HG03108 (cell line): ENCODE measurements around the gene WDR86.

Experiments
- ATAC-seq: cut with Tn5 transposase; IDR thresholded peaks from one replicate; pipeline ENCODE4 v1.9.1; 2021; ENCODE audit warnings: moderate library complexity; ENCODE audit not compliant: unreplicated experiment

Gene WDR86

DNA sequence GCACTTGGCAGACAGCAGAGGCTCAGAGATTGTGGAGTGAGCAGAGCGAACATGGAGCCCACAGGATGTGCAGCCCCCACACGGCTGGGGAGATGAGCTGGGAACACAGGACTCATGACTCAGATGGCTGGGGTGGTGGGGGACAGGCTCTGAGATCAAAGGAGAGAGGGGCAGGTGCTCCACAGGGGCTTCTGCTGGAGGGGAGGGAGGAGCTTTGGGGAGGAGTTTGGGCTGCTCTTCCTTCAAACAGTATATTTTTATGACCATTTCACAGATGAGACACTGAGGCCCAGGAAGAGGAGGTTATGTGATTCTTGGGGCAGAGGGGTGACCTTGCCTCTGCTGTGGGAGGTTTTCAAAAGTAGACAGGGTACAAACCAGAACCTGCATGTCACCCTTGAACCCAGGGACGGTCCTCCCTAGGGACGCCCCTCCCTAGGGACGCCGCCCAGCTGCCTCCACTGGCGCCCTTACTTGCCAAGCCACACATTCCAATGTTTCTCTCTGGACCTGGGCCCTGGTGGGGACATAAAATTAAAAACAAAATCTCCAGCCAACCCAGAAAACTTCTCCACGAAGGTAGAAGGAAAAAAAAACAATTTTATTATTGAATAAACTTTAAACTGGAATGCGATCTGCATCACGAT is 31.1 kb upstream of the WDR86 start:
- ATAC-seq, result no peak

GRCh38 chr7:151439855-151440798 is 30.3 kb upstream of the WDR86 start, which contains the start of gene CRYGN:
Gene CRYGN, minus strand, starts transcription at chr7:151440141. Its CDS starts 224 bp downstream, at chr7:151439917.
- no peak for ATAC-seq

- ATAC-seq, result no peak
Measured at GRCh38 chr7:151438864-151439601, 29.2 kb upstream of the WDR86 start.

GRCh38 chr7:151437866-151438516 is 28.2 kb upstream of the WDR86 start:
- no peak for ATAC-seq

- ATAC-seq, result no peak
Measured at GRCh38 chr7:151437159-151437553, 27.3 kb upstream of the WDR86 start.

- ATAC-seq, result no peak
Measured at GRCh38 chr7:151436446-151437158, 26.8 kb upstream of the WDR86 start.

DNA sequence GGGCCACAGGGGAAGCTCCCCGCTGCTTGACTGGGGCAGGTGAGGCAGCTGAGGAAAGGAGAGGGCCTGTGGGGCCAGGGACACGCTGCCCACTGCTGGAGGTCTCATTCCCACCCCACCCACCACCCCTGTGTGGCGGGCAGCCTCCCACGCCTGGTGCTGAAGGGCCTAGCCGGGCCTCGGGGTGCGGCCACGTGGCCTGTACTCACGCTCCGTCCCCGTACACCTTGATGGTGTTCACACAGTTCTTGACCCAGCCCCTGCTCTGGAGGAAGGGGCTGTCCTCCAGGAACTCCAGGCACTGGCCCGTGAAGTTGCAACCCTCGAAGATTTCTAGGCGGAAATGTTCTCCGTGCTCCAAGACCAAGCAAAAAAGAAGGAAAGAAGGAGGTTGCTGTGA is 26.1 kb upstream of the WDR86 start:
- ATAC-seq, result no peak

GRCh38 chr7:151435103-151435916 is 25.5 kb upstream of the WDR86 start:
- ATAC-seq, result no peak

- ATAC-seq, result no peak
Measured at GRCh38 chr7:151434549-151434948, 24.7 kb upstream of the WDR86 start.

- no peak for ATAC-seq
Measured at GRCh38 chr7:151433721-151434400, 24.0 kb upstream of the WDR86 start.

DNA sequence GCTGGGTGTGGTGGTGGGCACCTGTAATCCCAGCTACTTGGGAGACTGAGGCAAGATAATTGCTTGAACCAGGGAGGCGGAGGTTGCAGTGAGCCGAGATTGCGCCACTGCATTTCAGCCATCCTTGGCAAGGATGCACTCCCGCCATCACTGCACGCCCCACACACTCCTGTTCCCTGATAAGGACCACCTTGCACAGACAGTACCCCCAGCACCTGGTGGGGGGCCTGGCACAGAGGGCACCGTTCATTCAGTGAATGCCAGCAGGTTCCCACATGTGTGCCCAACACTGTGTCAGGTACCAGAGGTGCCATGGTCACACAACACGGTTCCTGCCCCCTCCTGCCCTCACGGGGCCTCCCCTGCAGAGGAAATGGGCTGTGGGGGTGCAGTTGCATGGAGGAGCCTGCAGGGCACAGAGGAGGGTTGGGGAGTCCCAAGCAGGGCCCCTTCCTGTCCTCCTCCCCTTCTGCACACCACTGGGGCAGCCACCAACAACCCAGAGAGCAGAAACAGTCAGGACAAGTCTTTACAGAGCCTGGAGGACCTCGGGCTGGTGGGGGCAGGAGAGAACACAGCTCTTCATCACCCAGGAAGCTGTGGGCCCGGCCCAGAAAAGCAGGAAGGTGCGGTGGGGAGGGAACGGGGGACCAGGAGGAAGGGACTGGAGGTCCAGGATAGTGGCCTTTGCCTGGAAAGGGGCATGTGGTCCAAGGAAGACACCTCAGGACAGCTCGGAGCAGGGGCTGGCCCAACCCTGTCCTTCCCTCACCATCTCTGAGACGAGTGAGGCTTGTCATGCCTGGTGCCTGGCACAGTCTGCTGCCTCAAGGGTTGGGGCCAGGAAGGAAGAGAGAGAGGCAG is 23.1 kb upstream of the WDR86 start:
- ATAC-seq, result peak; percentile 67

- ATAC-seq, result no peak
Measured at GRCh38 chr7:151431768-151432311, 22.0 kb upstream of the WDR86 start.

- ATAC-seq, result no peak
Measured at GRCh38 chr7:151431281-151431767, 21.5 kb upstream of the WDR86 start.

GRCh38 chr7:151430391-151431205 is 20.8 kb upstream of the WDR86 start:
- no peak for ATAC-seq

GRCh38 chr7:151429560-151430331 is 19.9 kb upstream of the WDR86 start:
- peak; percentile 42 for ATAC-seq

- no peak for ATAC-seq
Measured at GRCh38 chr7:151429237-151429559, 19.4 kb upstream of the WDR86 start.
